CD8-positive, alpha-beta memory T cell (primary cell): ENCODE measurements around the gene ELFN1. TPM values are rescaled to one million over a fixed set of nuclear protein-coding genes. Genes with fewer than 3 reads are reported as not detected.
A peak's percentile ranks its signal among the peaks of the same experiment; 100 is the strongest.

Source experiments
- CTCF ChIA-PET: fragments of 350-600 bp; sonication (Branson Sonifier 250); formaldehyde crosslinking; loops from one replicate; lab custom pipeline; 2021; ENCODE audit warnings: antibody characterized with exemption; lab: Charles Lee
- POLR2A ChIA-PET: fragments of 350-600 bp; sonication (Branson Sonifier 250); formaldehyde crosslinking; loops from one replicate; lab custom pipeline; 2021; ENCODE audit warnings: antibody characterized with exemption; lab: Charles Lee
- DNase-seq, 5 donors: peaks; one replicate each; pipeline versions ENCODE4 v3.0.0 to v3.0.0-alpha.2; 2020 to 2022; ENCODE audit warnings: mixed read lengths in 1 of 5
- H3K27ac ChIP-seq: one replicate; pipeline ENCODE4 v1.7.0; 2013; ENCODE audit warnings: low read depth, mild to moderate bottlenecking, low read length, moderate library complexity
- H3K27me3 ChIP-seq: 2 replicates; pipeline ENCODE4 v1.7.0; 2013; ENCODE audit warnings: low read length, mild to moderate bottlenecking; ENCODE audit not compliant: insufficient read depth, poor library complexity, severe bottlenecking
- H3K36me3 ChIP-seq: 2 replicates; pipeline ENCODE4 v1.7.0; 2013; ENCODE audit warnings: mild to moderate bottlenecking, low read length, moderate library complexity; ENCODE audit not compliant: insufficient read depth
- H3K4me1 ChIP-seq: 2 replicates; pipeline ENCODE4 v1.7.0; 2013; ENCODE audit warnings: mild to moderate bottlenecking, low read length, moderate library complexity; ENCODE audit not compliant: insufficient read depth
- H3K4me3 ChIP-seq: 2 replicates; pipeline ENCODE4 v1.7.0; 2013; ENCODE audit warnings: mild to moderate bottlenecking, low read length
- H3K9me3 ChIP-seq: 2 replicates; pipeline ENCODE4 v1.7.0; 2013; ENCODE audit warnings: mild to moderate bottlenecking, low read length
- H3K27ac Mint-ChIP-seq, 8 donors: one replicate each; pipeline ENCODE4 v1.8.0; 2020 to 2021; ENCODE audit warnings: mixed read lengths in 8 of 8, mild to moderate bottlenecking in 6 of 8, inconsistent platforms in 3 of 8, moderate library complexity in 3 of 8
- H3K27me3 Mint-ChIP-seq, 2 donors: one replicate each; pipeline ENCODE4 v1.8.0; 2020 to 2021; ENCODE audit warnings: mixed read lengths in 2 of 2, mild to moderate bottlenecking in 1 of 2, moderate library complexity in 1 of 2
- H3K36me3 Mint-ChIP-seq, 3 donors: one replicate each; pipeline ENCODE4 v1.8.0; 2020 to 2021; ENCODE audit warnings: mixed read lengths in 3 of 3, inconsistent platforms in 1 of 3, mild to moderate bottlenecking in 1 of 3
- H3K4me1 Mint-ChIP-seq, 3 donors: one replicate each; pipeline ENCODE4 v1.8.0; 2020 to 2021; ENCODE audit warnings: mixed read lengths in 3 of 3, inconsistent platforms in 1 of 3, mild to moderate bottlenecking in 1 of 3
- H3K4me3 Mint-ChIP-seq, 7 donors: one replicate each; pipeline ENCODE4 v1.8.0; 2020 to 2021; ENCODE audit warnings: mixed read lengths in 7 of 7, mild to moderate bottlenecking in 6 of 7, moderate library complexity in 4 of 7, inconsistent platforms in 2 of 7
- H3K9me3 Mint-ChIP-seq, 5 donors: one replicate each; pipeline ENCODE4 v1.8.0; 2020 to 2022; ENCODE audit warnings: mixed read lengths in 5 of 5, mild to moderate bottlenecking in 3 of 5, moderate library complexity in 2 of 5, inconsistent platforms in 1 of 5
- polyA plus RNA-seq: library from polyadenylated mRNA; unstranded; fragments of 300-500 nt; fragmentation: Illumina TruSeq; gene quantifications from one replicate; pipeline ENCODE4 v1.2.3, GENCODE V29; 2021
- total RNA-seq, 2 experiments: library from RNA; stranded (reverse); gene quantifications; one replicate each; pipeline ENCODE4 v1.2.3, GENCODE V29; 2021

ELFN1 gene
- total and polyA plus RNA-seq, 3 experiments from 2014 or later = 0.15 to 0.22 (median 0.20) TPM

GRCh38 chr7:1678571-1679325 is 8.7 kb downstream of the ELFN1 start:
- H3K4me1 ChIP-seq = no peaks in the 10 kb centered on the region
- Mint-ChIP-seq H3K27me3 (peaks cover 10 to 19% of the 10 kb centered on the region in 2 donors), H3K9me3 (peaks cover 10 to 12% (median 12%) of the 10 kb centered on the region in 5 donors), H3K27ac (no peak overlapping the region), H3K36me3 (peaks cover 0 to 10% (median 2%) of the 10 kb centered on the region in 3 donors), H3K4me3 (no peak overlapping the region), H3K4me1 (no peaks in the 10 kb centered on the region)
- H3K36me3 ChIP-seq = no peaks in the 10 kb centered on the region
- H3K9me3 ChIP-seq = no peaks in the 10 kb centered on the region
- POLR2A ChIA-PET = no interaction called here
- peak in 1 of 5 donors; percentile 35 for DNase-seq
- CTCF ChIA-PET = no interaction called here
- H3K27ac ChIP-seq = no peak overlapping the region
- no peak overlapping the region for H3K4me3 ChIP-seq
- H3K27me3 ChIP-seq = peaks cover 3% of the 10 kb centered on the region

- ChIA-PET CTCF (no interaction called here), POLR2A (no interaction called here)
- H3K27ac Mint-ChIP-seq = no peak overlapping the region
- H3K9me3 Mint-ChIP-seq = peaks cover 10 to 19% (median 18%) of the 10 kb centered on the region in 5 donors
- no peaks in the 10 kb centered on the region for H3K4me1 ChIP-seq
- DNase-seq = peak in 1 of 5 donors; percentile 34
- no peak overlapping the region for H3K27ac ChIP-seq
- H3K4me3 Mint-ChIP-seq = no peak overlapping the region
- no peaks in the 10 kb centered on the region for H3K36me3 ChIP-seq
- no peaks in the 10 kb centered on the region for H3K27me3 ChIP-seq
- H3K27me3 Mint-ChIP-seq = peaks cover 6 to 24% of the 10 kb centered on the region in 2 donors
- no peaks in the 10 kb centered on the region for H3K9me3 ChIP-seq
- H3K36me3 Mint-ChIP-seq = peaks cover 0 to 10% (median 2%) of the 10 kb centered on the region in 3 donors
- no peaks in the 10 kb centered on the region for H3K4me1 Mint-ChIP-seq
- H3K4me3 ChIP-seq = no peak overlapping the region
These were observed 9.4 kb downstream of the ELFN1 start for GRCh38 chr7:1679326-1679965.

DNA sequence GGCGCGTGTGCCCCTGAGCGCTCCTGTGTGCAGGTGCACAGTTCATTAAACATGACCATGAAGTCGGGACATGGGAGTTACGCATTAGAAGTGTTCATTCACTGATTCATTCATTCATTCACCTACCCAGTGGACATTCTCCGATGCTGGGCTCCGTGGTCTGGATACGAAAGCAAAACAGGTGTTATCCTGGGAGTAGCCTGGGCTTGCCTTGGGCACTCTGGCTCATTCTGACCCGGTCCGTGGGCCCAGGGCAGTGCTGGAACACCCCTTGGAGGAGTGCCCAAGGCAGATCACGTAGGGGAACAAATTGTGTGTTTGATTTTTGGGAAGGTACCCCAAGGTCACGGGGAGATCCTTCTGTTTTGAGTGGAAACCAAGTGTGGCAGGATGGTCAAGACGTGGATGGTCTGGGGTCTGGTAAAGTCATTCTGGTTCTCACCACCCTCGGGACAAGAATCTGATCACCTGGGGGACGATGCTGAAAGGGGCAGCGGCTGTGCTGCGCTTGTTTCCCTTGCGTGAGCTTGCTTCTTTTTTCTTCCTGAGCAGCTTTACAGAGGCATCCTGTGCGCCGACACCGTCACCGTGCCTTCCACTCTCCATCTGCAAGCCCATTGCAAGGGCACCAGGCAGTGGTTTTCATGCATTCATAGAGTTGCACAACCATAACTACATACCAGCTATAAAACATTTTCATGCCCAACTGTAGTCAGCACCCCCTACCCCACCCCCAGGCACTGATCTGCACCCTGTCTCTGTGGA is 10.1 kb downstream of the ELFN1 start:
- peak in 1 of 5 donors; percentile 46 for DNase-seq
- Histone ChIP-seq H3K4me1 (no peaks in the 10 kb centered on the region), H3K36me3 (no peaks in the 10 kb centered on the region), H3K4me3 (no peak overlapping the region), H3K27me3 (no peaks in the 10 kb centered on the region), H3K9me3 (peaks cover 3% of the 10 kb centered on the region), H3K27ac (no peak overlapping the region)
- peaks cover 6 to 28% of the 10 kb centered on the region in 2 donors for H3K27me3 Mint-ChIP-seq
- peaks cover 10 to 25% (median 23%) of the 10 kb centered on the region in 5 donors for H3K9me3 Mint-ChIP-seq
- no peaks in the 10 kb centered on the region for H3K4me1 Mint-ChIP-seq
- ChIA-PET POLR2A (no interaction called here), CTCF (no interaction called here)
- no peak overlapping the region for H3K4me3 Mint-ChIP-seq
- no peak overlapping the region for H3K27ac Mint-ChIP-seq
- H3K36me3 Mint-ChIP-seq = peaks cover 0 to 15% (median 2%) of the 10 kb centered on the region in 3 donors

GRCh38 chr7:1681581-1681980 is 11.5 kb downstream of the ELFN1 start:
- no peak overlapping the region for H3K4me3 Mint-ChIP-seq
- H3K9me3 ChIP-seq = peaks cover 5% of the 10 kb centered on the region
- no peak overlapping the region for H3K27ac Mint-ChIP-seq
- peaks cover 8 to 30% of the 10 kb centered on the region in 2 donors for H3K27me3 Mint-ChIP-seq
- ChIA-PET CTCF (no interaction called here), POLR2A (no interaction called here)
- peak in 1 of 5 donors; percentile 23 for DNase-seq
- H3K9me3 Mint-ChIP-seq = peaks cover 10 to 34% (median 29%) of the 10 kb centered on the region in 5 donors
- H3K4me3 ChIP-seq = no peak overlapping the region
- no peak overlapping the region for H3K27ac ChIP-seq
- no peaks in the 10 kb centered on the region for H3K4me1 Mint-ChIP-seq
- H3K27me3 ChIP-seq = no peaks in the 10 kb centered on the region
- H3K36me3 ChIP-seq = no peaks in the 10 kb centered on the region
- H3K4me1 ChIP-seq = no peaks in the 10 kb centered on the region
- peaks cover 0 to 17% (median 2%) of the 10 kb centered on the region in 3 donors for H3K36me3 Mint-ChIP-seq

- POLR2A ChIA-PET = no interaction called here
- peaks cover 15 to 36% (median 34%) of the 10 kb centered on the region in 5 donors for H3K9me3 Mint-ChIP-seq
- H3K36me3 Mint-ChIP-seq = peaks cover 0 to 17% (median 2%) of the 10 kb centered on the region in 3 donors
- H3K36me3 ChIP-seq = no peaks in the 10 kb centered on the region
- H3K27me3 Mint-ChIP-seq = peaks cover 14 to 50% of the 10 kb centered on the region in 2 donors
- H3K4me3 ChIP-seq = no peak overlapping the region
- CTCF ChIA-PET = no interaction called here
- no peak overlapping the region for H3K27ac ChIP-seq
- no peak overlapping the region for H3K27ac Mint-ChIP-seq
- no peaks in the 10 kb centered on the region for H3K4me1 Mint-ChIP-seq
- no peak overlapping the region for H3K4me3 Mint-ChIP-seq
- no peak for DNase-seq
- H3K27me3 ChIP-seq = no peaks in the 10 kb centered on the region
- no peaks in the 10 kb centered on the region for H3K4me1 ChIP-seq
- H3K9me3 ChIP-seq = peaks cover 5% of the 10 kb centered on the region
These were observed 15.0 kb downstream of the ELFN1 start for GRCh38 chr7:1685000-1685624.

- DNase-seq = no peak
- Mint-ChIP-seq H3K4me3 (no peak overlapping the region), H3K4me1 (no peaks in the 10 kb centered on the region), H3K36me3 (peaks cover 0 to 8% (median 0%) of the 10 kb centered on the region in 3 donors), H3K9me3 (peaks cover 7 to 26% (median 25%) of the 10 kb centered on the region in 5 donors), H3K27me3 (peaks cover 21 to 48% of the 10 kb centered on the region in 2 donors), H3K27ac (no peak overlapping the region)
- Histone ChIP-seq H3K27me3 (no peaks in the 10 kb centered on the region), H3K9me3 (peaks cover 5% of the 10 kb centered on the region), H3K4me3 (no peak overlapping the region), H3K4me1 (no peaks in the 10 kb centered on the region), H3K36me3 (no peaks in the 10 kb centered on the region), H3K27ac (no peak overlapping the region)
- POLR2A ChIA-PET = no interaction called here
- CTCF ChIA-PET = no interaction called here
These were observed 18.5 kb downstream of the ELFN1 start for GRCh38 chr7:1688542-1688941.

DNA sequence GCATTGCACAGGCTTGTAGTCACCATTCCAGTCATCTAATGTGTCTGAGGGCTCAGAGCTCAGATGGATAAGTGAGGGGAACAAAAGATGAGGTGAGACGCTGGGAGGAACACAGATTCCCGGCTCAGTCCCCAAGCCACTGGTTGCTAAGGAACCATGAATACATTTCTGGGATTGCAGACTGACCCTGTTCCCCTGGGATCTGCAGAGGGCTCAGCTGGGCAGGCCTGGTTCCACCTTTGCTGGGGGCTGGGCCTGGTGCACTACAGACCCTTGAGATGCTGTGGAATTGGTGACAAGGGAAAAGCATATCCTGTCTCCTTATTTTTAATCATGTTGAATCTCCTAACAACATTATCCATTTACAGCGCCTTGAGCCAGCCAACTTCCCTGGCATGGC is 19.2 kb downstream of the ELFN1 start:
- H3K9me3 ChIP-seq = peaks cover 5% of the 10 kb centered on the region
- peaks cover 21 to 45% of the 10 kb centered on the region in 2 donors for H3K27me3 Mint-ChIP-seq
- ChIA-PET CTCF (no interaction called here), POLR2A (no interaction called here)
- H3K4me3 Mint-ChIP-seq = no peak overlapping the region
- peaks cover 4 to 19% (median 17%) of the 10 kb centered on the region in 5 donors for H3K9me3 Mint-ChIP-seq
- no peaks in the 10 kb centered on the region for H3K4me1 Mint-ChIP-seq
- peak overlapping the region in 1 of 8 donors; percentile 47 for H3K27ac Mint-ChIP-seq
- no peak for DNase-seq
- no peaks in the 10 kb centered on the region for H3K27me3 ChIP-seq
- H3K36me3 ChIP-seq = no peaks in the 10 kb centered on the region
- H3K4me1 ChIP-seq = no peaks in the 10 kb centered on the region
- H3K27ac ChIP-seq = no peak overlapping the region
- no peak overlapping the region for H3K4me3 ChIP-seq
- H3K36me3 Mint-ChIP-seq = peaks cover 0 to 8% (median 0%) of the 10 kb centered on the region in 3 donors
